22Rv1 (cell line): ENCODE results near the gene ZFP92.

Experiments used
- H3K27ac ChIP-seq: fragments of 450-650 bp; 2 replicates; pipeline ENCODE4 v1.5.1; 2017
- ZFX ChIP-seq: fragments of 450-650 bp; IDR thresholded peaks from 2 replicates; pipeline ENCODE4 v1.6.1; 2017; ENCODE audit warnings: antibody characterized with exemption, borderline replicate concordance
- TF ChIP-seq, protein P1 (sequence below): fragments of 450-650 bp; IDR thresholded peaks from 2 replicates; pipeline ENCODE4 v1.5.1; 2017; ENCODE audit warnings: mild to moderate bottlenecking

ZFP92 gene

GRCh38 chrX:153434801-153435200, 23.5 kb downstream of the ZFP92 start:
- no peak for TF ChIP-seq ZFX
- TF ChIP-seq, protein P1, sequence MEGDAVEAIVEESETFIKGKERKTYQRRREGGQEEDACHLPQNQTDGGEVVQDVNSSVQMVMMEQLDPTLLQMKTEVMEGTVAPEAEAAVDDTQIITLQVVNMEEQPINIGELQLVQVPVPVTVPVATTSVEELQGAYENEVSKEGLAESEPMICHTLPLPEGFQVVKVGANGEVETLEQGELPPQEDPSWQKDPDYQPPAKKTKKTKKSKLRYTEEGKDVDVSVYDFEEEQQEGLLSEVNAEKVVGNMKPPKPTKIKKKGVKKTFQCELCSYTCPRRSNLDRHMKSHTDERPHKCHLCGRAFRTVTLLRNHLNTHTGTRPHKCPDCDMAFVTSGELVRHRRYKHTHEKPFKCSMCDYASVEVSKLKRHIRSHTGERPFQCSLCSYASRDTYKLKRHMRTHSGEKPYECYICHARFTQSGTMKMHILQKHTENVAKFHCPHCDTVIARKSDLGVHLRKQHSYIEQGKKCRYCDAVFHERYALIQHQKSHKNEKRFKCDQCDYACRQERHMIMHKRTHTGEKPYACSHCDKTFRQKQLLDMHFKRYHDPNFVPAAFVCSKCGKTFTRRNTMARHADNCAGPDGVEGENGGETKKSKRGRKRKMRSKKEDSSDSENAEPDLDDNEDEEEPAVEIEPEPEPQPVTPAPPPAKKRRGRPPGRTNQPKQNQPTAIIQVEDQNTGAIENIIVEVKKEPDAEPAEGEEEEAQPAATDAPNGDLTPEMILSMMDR = no peak
- no peak overlapping the region for H3K27ac ChIP-seq

- no peak for TF ChIP-seq ZFX
- TF ChIP-seq, protein P1 = no peak
- H3K27ac ChIP-seq = no peak overlapping the region
These were observed 24.6 kb downstream of the ZFP92 start for GRCh38 chrX:153435845-153436244.

- H3K27ac ChIP-seq = no peak overlapping the region
- TF ChIP-seq, protein P1 = peak; percentile 35
- TF ChIP-seq ZFX = no peak
These were observed 27.3 kb downstream of the ZFP92 start for GRCh38 chrX:153438532-153438931.

GRCh38 chrX:153439977-153440376, 28.7 kb downstream of the ZFP92 start:
- H3K27ac ChIP-seq = no peak overlapping the region
- no peak for TF ChIP-seq ZFX
- TF ChIP-seq, protein P1 = no peak

DNA sequence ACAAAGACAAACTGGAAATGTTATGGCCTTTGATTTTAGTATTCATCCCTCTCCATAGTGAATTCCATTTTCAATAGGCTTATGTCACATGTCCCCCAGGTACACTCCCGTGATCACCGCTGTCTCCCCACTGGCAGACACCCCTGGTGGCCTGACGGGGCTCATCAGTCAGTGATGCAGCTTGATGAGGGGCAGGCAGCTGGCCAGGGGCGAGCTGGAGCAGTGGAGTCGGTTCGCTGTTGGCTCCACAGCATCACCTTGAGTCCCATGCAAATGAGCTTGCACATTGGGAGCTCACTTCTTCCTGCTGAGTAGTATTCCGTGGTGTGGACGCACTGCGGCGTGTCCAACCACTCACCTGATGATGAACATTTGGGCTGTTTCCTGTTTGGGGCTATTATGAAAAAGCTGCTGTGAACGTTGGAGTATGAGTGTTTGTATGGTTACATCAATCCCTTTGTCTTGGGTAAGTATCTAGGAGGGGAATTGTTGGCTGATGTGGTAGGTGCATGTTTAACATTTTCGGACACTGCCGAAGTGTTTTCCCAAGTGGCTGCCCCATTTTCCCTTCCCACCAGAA, 29.4 kb downstream of the ZFP92 start:
- TF ChIP-seq ZFX = no peak
- TF ChIP-seq, protein P1 = no peak
- H3K27ac ChIP-seq = no peak overlapping the region

DNA sequence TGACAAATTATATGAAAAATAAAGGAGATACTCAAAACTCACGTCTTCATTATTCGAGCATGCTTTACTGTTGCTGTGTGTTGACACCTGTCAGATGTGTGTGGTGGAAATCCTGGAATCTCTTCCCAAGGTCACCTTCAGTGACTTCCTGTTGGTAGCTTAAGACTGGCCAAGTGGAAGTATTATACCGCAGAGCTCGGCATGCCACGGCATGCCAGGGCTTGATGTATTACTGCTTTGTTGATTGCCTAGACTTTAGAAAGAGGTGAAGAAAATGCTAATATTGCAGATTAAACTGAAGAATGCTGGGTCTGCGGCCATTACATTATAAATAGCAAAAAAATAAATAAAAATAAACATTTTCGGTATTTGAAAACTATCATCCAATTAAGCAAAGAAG, 30.0 kb downstream of the ZFP92 start:
- TF ChIP-seq ZFX = no peak
- TF ChIP-seq, protein P1 = no peak
- no peak overlapping the region for H3K27ac ChIP-seq

DNA sequence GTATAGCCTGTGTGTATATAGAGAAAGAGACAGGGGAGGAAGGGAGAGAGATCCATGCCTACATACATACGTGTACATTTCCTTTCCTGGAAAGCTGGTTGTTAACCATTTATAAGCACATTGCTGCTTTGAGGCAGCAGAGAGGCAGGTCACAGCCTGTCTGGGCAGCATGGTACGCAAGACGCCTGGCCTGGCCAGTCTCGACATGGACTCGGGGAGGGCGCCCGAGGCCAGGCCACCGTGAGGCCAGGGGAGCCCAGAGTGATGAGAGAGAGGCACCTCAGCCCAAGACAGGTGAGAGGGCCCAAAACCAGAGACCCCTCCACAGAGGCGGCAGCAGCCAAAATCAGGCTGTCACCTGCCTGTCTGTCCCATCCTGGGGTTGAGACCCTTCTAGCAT, 30.7 kb downstream of the ZFP92 start:
- no peak overlapping the region for H3K27ac ChIP-seq
- TF ChIP-seq, protein P1 = no peak
- TF ChIP-seq ZFX = no peak
